GM18951 (cell line): Measurements from ENCODE around the gene XAB2.

Experiments
- POLR2A ChIP-seq: IDR thresholded peaks from 4 replicates; pipeline ENCODE4 v1.6.1; 2011; ENCODE audit warnings: mild to moderate bottlenecking; ENCODE audit not compliant: insufficient read length, insufficient read depth; ENCODE audit errors: extremely low read depth
- in situ Hi-C: fragments of 300-500 bp; cut with MboI; formaldehyde crosslinking; loops from one replicate; pipeline ENCODE4 v1.12.0; 2022; ENCODE audit warnings: low sequenced_read_pairs, mixed read lengths, inconsistent platforms; ENCODE audit not compliant: unreplicated experiment

The XAB2 gene

GRCh38 chr19:7636691-7637373, 7.5 kb upstream of the XAB2 start, which contains the start of gene STXBP2:
STXBP2 (plus strand) TSS chr19:7637110; CDS start chr19:7637150, 40 bp downstream.
- TF ChIP-seq POLR2A, result peak; percentile 87
- in situ Hi-C loops, result no loop called here

DNA sequence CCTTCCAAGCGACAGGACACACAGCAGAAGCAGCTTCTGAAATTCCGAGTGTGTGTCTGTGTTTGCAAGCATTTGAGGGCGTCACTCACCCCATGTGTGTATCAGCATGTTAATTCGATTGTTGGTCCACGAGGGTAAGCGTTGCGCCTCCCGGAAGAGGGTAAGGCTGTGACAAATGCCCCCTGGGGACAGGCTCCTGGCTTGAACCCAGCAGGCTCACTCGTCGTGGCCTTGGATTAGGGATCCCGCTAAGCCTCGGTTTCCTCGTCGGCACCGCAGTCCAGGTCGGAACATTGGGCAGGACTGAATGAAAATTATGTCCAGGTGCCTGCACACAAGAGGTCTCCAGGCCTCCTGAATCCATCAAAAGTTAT, 7.0 kb upstream of the XAB2 start:
- TF ChIP-seq POLR2A, result no peak
- in situ Hi-C loops, result no loop called here

- TF ChIP-seq POLR2A, result no peak
- in situ Hi-C loops, result no loop called here
These were observed 6.3 kb upstream of the XAB2 start for GRCh38 chr19:7635670-7636069.

- in situ Hi-C loops, result no loop called here
- no peak for TF ChIP-seq POLR2A
These were observed 4.4 kb upstream of the XAB2 start, which contains the start of gene PCP2 for GRCh38 chr19:7633698-7634097. PCP2 (minus strand) TSS chr19:7633719; CDS start chr19:7633457, 262 bp downstream.

DNA sequence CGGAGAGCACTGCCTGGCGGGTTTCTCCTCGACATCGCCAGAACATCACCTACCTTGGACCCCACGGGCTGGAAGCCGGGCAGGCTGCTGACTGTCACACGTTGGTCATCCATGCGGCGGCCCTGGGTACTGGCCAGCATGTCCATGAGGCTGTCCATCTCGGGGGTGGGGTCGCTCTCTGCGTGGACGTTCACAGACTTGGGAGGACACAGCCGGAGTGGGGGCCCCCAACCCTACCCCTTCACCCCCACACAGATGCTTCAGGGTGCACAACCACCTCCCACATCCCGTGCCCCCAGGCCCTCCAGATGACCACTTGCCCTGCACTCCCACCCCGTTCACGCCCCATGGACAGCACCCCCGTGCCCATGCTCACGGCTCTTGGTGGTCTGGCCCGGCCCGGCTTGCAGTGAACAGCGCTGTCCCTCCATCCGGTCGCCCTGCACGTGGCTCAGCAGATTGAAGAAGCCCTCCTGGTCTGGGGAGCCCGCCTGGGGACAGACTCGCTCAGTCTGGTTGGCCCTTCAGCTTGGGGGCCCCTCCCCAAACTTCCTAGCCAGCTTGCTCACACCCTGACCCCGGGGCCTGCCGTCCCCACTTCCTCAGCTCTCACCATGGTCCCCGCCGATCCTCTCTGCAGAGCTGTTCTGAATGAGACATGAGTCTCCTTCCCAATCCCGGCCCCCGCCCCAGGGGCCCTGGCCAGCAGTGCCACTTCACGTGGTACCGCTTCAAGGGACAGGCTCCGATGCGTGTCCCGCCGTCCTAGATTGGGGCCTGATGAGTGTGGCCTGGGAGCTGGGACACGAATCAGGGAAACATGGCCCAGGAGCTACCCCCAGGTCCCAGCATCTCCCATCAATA, 3.2 kb upstream of the XAB2 start:
- in situ Hi-C loops, result no loop called here

GRCh38 chr19:7631577-7631976, 2.2 kb upstream of the XAB2 start:
- in situ Hi-C loops, result no loop called here
- no peak for TF ChIP-seq POLR2A

More for the DNA sequence above, 3.2 kb upstream of the XAB2 start:
- TF ChIP-seq POLR2A, result no peak

- in situ Hi-C loops, result no loop called here
- TF ChIP-seq POLR2A, result no peak
These were observed 595 bp downstream of the XAB2 start for GRCh38 chr19:7628589-7629311.

- in situ Hi-C loops, result no loop called here
- TF ChIP-seq POLR2A, result no peak
These were observed 2.2 kb downstream of the XAB2 start for GRCh38 chr19:7627166-7627565.

DNA sequence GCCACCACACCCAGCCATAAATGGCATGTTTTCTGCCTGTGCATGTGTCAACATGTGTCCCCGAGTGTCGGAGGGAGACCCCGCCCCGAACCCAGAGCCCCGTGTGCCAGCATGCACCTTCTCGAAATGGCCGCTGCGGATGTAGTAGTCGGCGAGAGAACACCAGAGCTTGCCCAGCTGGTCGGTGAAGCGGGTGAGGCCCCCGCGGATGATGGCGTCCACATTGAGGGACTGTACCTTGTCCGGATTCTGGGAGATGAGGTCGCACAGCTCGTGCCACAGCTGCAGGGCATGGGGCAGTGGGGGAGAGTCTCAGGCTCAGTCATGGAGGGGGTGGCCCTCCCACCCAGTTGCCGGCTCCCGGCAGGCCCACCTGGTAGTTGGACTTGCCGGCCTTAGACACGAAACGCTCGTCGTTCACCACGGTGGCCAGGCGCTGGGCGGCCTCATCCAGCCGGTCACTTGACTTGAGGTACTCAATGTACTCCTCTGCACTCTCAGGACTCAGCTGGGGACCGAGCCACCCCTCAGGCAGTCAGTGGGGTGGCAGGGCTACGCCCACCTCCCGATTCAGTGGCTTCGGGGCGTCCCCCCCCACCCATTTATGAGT, 3.5 kb downstream of the XAB2 start:
- no peak for TF ChIP-seq POLR2A
- in situ Hi-C loops, result no loop called here

DNA sequence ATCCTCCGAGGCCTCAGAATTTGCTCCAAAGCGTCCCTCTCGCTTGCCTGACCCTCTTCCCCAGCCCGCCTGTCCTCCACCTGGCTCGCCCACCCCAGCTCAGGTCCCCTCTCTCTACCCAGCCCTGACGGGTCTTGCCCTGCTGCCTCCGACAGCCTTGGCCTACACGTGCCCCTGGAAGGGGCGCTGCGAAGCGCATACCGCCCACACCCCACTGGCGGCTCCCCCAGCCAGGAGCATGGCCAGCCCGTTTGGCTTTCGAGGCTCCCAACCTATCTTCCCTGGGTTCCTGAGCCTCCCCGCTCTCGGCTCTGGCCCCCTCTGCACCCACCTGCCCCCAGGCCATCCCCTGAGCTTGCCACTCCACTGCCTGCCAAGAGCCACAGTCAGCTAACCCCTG, 4.5 kb downstream of the XAB2 start:
- no peak for TF ChIP-seq POLR2A
- in situ Hi-C loops, result no loop called here

DNA sequence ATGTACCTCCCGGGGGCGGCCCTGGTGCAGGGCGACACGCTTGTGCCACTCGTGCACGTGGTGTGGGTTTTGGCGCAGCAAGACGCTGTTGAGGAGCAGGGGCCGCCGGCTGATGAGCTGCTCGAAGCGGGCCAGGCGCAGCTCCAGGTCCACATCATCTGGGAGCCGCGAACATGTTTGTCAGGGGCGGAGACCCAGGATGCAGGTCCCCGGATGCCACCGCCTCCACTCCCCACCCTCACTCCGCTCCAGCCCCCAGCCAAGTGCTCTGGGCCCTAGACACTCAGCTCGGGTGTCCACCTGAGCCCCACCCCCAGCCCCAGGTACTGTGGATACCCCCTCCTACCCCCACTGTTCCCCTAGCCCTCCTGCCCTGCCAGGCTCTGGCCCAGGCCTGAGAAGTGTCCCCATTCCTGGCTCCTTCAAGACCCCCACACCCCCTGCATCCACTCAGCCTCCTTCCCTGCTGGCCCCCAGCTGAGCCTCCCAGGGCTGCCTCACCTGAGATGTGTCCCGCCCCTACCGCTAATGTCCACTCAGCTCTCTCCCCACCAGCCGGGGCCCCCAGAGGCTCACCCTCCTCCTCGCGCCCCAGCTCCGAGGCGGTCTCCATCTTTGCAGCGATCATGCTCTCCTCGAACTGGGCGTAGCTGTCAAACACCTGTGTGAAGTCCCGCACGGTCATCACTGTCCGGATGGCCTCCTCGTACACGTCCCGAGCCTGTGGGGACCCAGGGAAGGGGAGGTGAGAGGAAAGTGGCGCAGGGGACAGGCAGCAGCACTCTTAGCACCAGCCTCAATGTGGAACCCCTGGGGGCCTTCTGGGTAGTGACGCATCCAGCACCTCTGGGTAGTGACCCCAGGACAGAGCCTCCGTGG, 5.4 kb downstream of the XAB2 start:
- TF ChIP-seq POLR2A, result no peak
- in situ Hi-C loops, result no loop called here
